Psoas muscle (tissue), 8 donors: Measurements from ENCODE around the gene CCAR1. TPM values are rescaled to one million over a fixed set of nuclear protein-coding genes. Genes with fewer than 3 reads are reported as not detected.

Experiments
- ATAC-seq, 4 donors: fragments of 200-7000 bp; cut with Tn5 transposase; one replicate each; pipeline ENCODE4 v1.9.1; 2020; ENCODE audit warnings: moderate library complexity in 3 of 4, mild to moderate bottlenecking in 2 of 4
- DNase-seq, 2 donors: peaks; one replicate each; pipeline ENCODE4 v3.0.0-alpha.2; 2020
- H3K27ac ChIP-seq: fragments of 200-600 bp; one replicate; pipeline ENCODE4 v1.8.0; 2022
- H3K27me3 ChIP-seq, 3 donors: fragments of 200-600 bp in 1 of 3; one replicate each; pipeline versions ENCODE4 v1.6.1 to v1.8.0; 2013 to 2022; ENCODE audit warnings: low read length in 2 of 3, mild to moderate bottlenecking in 2 of 3, moderate library complexity in 1 of 3; ENCODE audit not compliant: insufficient read depth in 3 of 3
- H3K36me3 ChIP-seq, 2 donors: fragments of 200-600 bp in 1 of 2; one replicate each; pipeline versions ENCODE4 v1.6.1 to v1.8.0; 2013 to 2022; ENCODE audit warnings: low read depth in 1 of 2, mild to moderate bottlenecking in 1 of 2, moderate library complexity in 1 of 2; ENCODE audit not compliant: insufficient read depth in 1 of 2
- H3K4me1 ChIP-seq: fragments of 200-600 bp; one replicate; pipeline ENCODE4 v1.8.0; 2022
- H3K4me3 ChIP-seq: fragments of 200-600 bp; one replicate; pipeline ENCODE4 v1.8.0; 2022; ENCODE audit warnings: mild to moderate bottlenecking
- H3K9me3 ChIP-seq: fragments of 200-600 bp; one replicate; pipeline ENCODE4 v1.8.0; 2022
- CTCF ChIP-seq: fragments of 200-600 bp; IDR thresholded peaks from one replicate; pipeline ENCODE4 v1.8.0; 2022; ENCODE audit warnings: antibody characterized with exemption
- WGBS, 3 donors: extraction: QIAGEN DNeasy Blood & Tissue Kit; methylation state at CpG; one replicate each; pipeline versions ENCODE4 v1.1.6 to v1.1.7; 2013; 5-methylcytosine and 5-hydroxymethylcytosine counted together
- intact Hi-C, 2 donors: fragments of 100-400 bp; cut with DNase I; formaldehyde crosslinking; loops; one replicate each; pipeline versions ENCODE4 v1.11.0 to v1.14.2; 2022
- long read RNA-seq, 2 donors: library from polyadenylated mRNA; unstranded; transcript quantifications; one replicate each; pipeline ENCODE4 v2.0.0, GENCODE V29; 2021
- polyA plus RNA-seq, 3 donors: library from polyadenylated mRNA; stranded (reverse); fragments of 200-250 nt; gene quantifications; one replicate each; pipeline ENCODE4 v1.2.3, GENCODE V29; 2013
- total RNA-seq, 4 donors: library from RNA; stranded (reverse); fragmentation: NEBNext Ultra II Directional in 2 of 4; extraction: Animal tissue kit (Norgen Biotek cat#: 25700) in 2 of 4; gene quantifications; one replicate each; pipeline versions ENCODE4 v1.2.1 to v1.2.4, GENCODE V29; 2021 to 2023
- donor health status: healthy with polysubstance abuse.
- donor health status: DM: no; HTN: no; CAD: no; lungs with moderate emphysema.
- donor health status: Bipolar disorder and iron deficiency.
- donor health status: healthy.
- donor health status: DM: yes; HTN: yes; CAD: no.
- donor health status: DM: no; HTN: no; CAD: no.
- donor health status: DM: no; HTN: no; CAD: no.
- donor health status: DM: yes; HTN: yes; CAD: no.

Gene CCAR1
- total RNA-seq = 10 to 100 TPM; 24.1 to 52.8 (median 34.0) TPM
- polyA plus RNA-seq = 10 to 100 TPM; 22.1 to 44.6 (median 26.7) TPM
- long read RNA-seq, donor 1, partial matches to known transcripts = 7 of 12 reads
- long read RNA-seq, donor 1, other reads (novel, unspliced or antisense) = 4 of 12 reads
- long read RNA-seq, donor 2, transcript CCAR1-213 (17 exons, 2,432 nt) = major isoform, 6 of 32 reads
- long read RNA-seq, donor 2, partial matches to known transcripts = 16 of 32 reads
- long read RNA-seq, donor 2, other reads (novel, unspliced or antisense) = 10 of 32 reads

- TF ChIP-seq CTCF = no peak
- H3K4me3 ChIP-seq = peak within 1 kb of the TSS; percentile 91
- H3K27me3 ChIP-seq = no peaks in the 10 kb centered on the region
- H3K27ac ChIP-seq = peak within 1 kb of the TSS; percentile 94
- H3K9me3 ChIP-seq = no peaks in the 10 kb centered on the region
- peak; percentile 97 to 98 (median 97) for ATAC-seq
- peaks cover 4 to 35% of the 10 kb centered on the region in 2 donors for H3K36me3 ChIP-seq
- intact Hi-C loops = loop anchor here in 1 of 2 donors (10.0 kb wide), 1 partner anchor 166 kb away; no protein-coding TSS in a partner anchor
- peak; percentile 97 to 99 for DNase-seq
- peaks cover 10% of the 10 kb centered on the region for H3K4me1 ChIP-seq
- 0% methylated on average over 64 to 72 of the region's 72 CpGs for WGBS, 3 donors
Observed at GRCh38 chr10:68720793-68721672, at the start of gene CCAR1. TSS of gene CCAR1 (plus strand) at chr10:68721239. CDS start at chr10:68722505, 1,266 bp downstream.

- Histone ChIP-seq H3K9me3 (no peaks in the 10 kb centered on the region), H3K4me1 (no peaks in the 10 kb centered on the region), H3K27ac (no peak overlapping the region), H3K36me3 (peaks cover 3 to 40% of the 10 kb centered on the region in 2 donors), H3K27me3 (no peaks in the 10 kb centered on the region), H3K4me3 (no peak overlapping the region)
- DNase-seq = no peak
- 82 to 92% (median 84%) methylated on average over 3 of the region's 3 CpGs for WGBS, 3 donors
- ATAC-seq = no peak
- intact Hi-C loops = no loop called here
- TF ChIP-seq CTCF = no peak
Observed at GRCh38 chr10:68684413-68684812, 36.6 kb upstream of the CCAR1 start.

GRCh38 chr10:68696018-68696417 is 25.0 kb upstream of the CCAR1 start:
- intact Hi-C loops = no loop called here
- no peak for DNase-seq
- Histone ChIP-seq H3K27me3 (no peaks in the 10 kb centered on the region), H3K4me3 (no peak overlapping the region), H3K4me1 (peaks cover 3% of the 10 kb centered on the region), H3K9me3 (no peaks in the 10 kb centered on the region), H3K27ac (no peak overlapping the region), H3K36me3 (peaks cover 0 to 7% of the 10 kb centered on the region in 2 donors)
- WGBS, 3 donors = 84 to 95% (median 91%) methylated on average over 1 of the region's 1 CpG
- TF ChIP-seq CTCF = no peak
- no peak for ATAC-seq

GRCh38 chr10:68697106-68697505 is 23.9 kb upstream of the CCAR1 start:
- no peaks in the 10 kb centered on the region for H3K9me3 ChIP-seq
- no peaks in the 10 kb centered on the region for H3K36me3 ChIP-seq
- no peak overlapping the region for H3K27ac ChIP-seq
- H3K27me3 ChIP-seq = no peaks in the 10 kb centered on the region
- no peak overlapping the region for H3K4me3 ChIP-seq
- ATAC-seq = no peak
- TF ChIP-seq CTCF = no peak
- intact Hi-C loops = no loop called here
- 96 to 100% (median 97%) methylated on average over 1 of the region's 1 CpG for WGBS, 3 donors
- peaks cover 3% of the 10 kb centered on the region for H3K4me1 ChIP-seq
- no peak for DNase-seq
